ENCODE results near the gene PDE2A.
A peak's percentile ranks its signal among the peaks of the same experiment; 100 is the strongest.

DNA sequence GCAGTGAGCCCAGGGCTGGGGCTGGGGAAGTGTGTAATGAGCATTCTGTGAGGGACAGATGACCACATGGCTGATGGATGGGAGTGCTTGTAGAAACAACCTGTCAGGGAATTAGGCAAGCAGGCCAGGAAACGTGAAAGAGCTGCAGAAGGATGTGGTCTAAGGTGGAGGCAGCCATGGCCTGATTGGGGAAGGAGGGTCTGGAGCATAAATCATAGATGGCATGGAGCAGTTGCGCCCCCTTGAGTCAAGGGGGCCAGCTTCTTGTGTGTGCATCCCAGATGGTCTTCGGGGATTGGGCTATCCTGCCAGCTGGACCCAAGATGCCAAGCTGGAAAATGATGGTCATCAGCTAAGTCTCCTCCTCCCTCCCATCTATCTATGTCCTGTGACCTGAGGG lies 120.5 kb downstream of the PDE2A start:
- TF ChIP-seq, protein P1, sequence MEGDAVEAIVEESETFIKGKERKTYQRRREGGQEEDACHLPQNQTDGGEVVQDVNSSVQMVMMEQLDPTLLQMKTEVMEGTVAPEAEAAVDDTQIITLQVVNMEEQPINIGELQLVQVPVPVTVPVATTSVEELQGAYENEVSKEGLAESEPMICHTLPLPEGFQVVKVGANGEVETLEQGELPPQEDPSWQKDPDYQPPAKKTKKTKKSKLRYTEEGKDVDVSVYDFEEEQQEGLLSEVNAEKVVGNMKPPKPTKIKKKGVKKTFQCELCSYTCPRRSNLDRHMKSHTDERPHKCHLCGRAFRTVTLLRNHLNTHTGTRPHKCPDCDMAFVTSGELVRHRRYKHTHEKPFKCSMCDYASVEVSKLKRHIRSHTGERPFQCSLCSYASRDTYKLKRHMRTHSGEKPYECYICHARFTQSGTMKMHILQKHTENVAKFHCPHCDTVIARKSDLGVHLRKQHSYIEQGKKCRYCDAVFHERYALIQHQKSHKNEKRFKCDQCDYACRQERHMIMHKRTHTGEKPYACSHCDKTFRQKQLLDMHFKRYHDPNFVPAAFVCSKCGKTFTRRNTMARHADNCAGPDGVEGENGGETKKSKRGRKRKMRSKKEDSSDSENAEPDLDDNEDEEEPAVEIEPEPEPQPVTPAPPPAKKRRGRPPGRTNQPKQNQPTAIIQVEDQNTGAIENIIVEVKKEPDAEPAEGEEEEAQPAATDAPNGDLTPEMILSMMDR (IDR thresholded peaks at IDR 0.05; ENCODE audit: poor library complexity) = peak; percentile 6
- no peak for TF ChIP-seq EZH2 (IDR thresholded peaks at IDR 0.05; ENCODE audit: borderline replicate concordance)
- no peak for TF ChIP-seq EZH2phosphoT487 (IDR thresholded peaks at IDR 0.05; ENCODE audit: low read depth, severe bottlenecking, unreplicated experiment)
